Activated CD8-positive, alpha-beta memory T cell treated with anti-CD3 and anti-CD28 coated beads for 4 hours (primary cell): ENCODE results near the gene LARP4B.

Experiments
- DNase-seq, 2 donors: peaks; one replicate each; pipeline ENCODE4 v3.0.0-alpha.2; 2020; ENCODE audit warnings: low read depth in 2 of 2

LARP4B gene

DNA sequence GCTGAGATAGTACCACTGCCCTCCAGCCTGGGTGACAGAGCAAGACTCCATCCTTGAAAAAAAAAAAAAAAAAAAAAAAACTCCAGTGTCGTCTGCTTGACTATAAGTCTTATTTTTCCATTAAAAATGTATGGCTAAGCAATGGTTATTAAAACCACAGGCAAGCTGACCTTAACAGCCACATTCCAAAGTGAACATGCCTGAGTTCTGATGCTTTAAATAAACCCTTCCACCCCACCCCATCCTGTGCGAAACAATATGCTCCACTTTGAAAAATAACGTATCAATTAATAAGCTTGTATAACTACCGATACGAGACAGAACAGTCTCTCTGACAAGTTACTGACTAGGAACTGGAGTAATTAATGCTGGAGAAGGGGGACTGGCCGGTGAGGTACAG is 63.7 kb downstream of the LARP4B start:
- no peak for DNase-seq

DNA sequence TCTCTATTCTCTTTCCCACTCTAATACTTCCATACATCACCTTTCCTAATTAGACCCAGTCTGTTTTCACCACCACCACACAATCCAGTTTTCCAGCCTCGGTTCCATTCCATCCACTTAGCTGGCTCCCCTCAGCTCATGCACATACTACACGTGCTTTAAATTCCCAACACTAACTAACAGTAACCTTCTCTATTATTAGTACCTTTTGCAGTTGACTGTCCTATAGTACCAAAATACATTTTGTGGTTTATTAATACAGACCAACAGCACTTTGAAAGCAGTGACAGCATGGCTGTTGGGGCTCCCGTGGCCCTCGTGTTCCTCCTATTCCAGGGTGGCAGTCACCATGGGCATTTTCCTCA is 64.9 kb downstream of the LARP4B start:
- no peak for DNase-seq

DNA sequence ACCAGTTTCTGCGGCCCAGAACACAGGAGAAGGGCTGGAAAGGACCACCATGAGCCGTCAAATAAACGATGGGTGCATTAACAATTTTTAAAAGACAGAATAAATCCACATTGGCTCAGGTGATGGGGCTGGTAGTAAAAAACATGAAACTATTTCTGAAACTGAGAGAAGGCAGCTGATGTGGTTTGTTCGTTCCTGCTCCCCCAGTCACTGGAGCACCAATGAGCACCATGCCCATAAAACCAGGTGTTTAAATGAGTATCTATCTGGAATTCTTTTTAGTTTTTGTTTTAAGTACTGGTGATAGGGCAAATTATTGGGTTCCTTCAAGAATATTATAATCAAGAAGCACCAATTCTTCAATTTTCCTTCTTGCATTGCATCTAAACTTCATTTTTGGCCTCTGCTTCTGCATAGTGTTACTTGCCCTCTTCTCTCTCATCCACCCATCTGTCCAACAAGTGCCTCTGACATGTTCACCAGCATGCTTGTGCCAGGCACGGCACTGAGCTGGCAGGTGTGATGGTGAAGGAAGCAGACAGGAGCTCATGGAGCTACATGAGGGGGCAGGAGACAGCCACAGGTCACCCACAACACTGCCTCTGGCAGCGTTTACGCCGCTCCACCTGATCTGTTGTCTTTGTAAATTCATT is 65.5 kb downstream of the LARP4B start:
- DNase-seq: no peak

DNA sequence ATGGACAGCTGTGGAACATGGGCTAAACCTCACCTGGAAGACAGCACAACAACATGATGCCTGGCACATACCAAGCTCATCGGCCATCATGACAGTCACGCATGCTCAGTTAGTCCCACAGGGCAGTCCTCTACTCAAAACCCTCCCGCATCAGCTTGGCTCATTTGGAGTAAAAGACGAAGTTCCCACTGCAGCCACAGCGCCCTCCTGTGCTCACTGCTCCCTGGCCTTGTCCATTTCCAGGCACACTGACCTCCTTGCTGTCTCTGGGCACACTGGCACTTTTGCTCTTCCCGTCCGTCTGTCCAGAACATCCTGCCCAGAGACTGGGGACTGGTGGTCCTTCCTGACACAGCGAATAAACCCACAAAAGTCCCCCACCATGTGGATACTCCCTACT is 66.2 kb downstream of the LARP4B start:
- DNase-seq: no peak

DNA sequence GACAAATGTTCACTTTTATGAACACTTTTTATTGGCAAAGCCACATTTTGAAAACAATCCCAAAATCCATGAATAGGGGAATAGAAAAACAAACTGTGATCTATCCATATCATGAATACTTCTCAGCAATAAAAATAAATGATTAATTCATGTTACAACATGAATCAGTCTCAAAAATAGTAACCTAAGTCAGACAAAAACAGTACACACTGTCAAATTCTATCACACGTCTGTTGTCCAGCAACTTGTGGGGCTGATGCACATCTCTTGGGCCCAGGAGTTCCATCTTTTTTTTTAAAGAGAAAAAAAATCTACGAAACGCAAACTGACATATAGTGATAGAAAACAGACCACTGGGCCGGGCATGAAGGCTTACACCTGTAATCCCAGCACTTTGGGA is 71.0 kb downstream of the LARP4B start:
- no peak for DNase-seq

DNA sequence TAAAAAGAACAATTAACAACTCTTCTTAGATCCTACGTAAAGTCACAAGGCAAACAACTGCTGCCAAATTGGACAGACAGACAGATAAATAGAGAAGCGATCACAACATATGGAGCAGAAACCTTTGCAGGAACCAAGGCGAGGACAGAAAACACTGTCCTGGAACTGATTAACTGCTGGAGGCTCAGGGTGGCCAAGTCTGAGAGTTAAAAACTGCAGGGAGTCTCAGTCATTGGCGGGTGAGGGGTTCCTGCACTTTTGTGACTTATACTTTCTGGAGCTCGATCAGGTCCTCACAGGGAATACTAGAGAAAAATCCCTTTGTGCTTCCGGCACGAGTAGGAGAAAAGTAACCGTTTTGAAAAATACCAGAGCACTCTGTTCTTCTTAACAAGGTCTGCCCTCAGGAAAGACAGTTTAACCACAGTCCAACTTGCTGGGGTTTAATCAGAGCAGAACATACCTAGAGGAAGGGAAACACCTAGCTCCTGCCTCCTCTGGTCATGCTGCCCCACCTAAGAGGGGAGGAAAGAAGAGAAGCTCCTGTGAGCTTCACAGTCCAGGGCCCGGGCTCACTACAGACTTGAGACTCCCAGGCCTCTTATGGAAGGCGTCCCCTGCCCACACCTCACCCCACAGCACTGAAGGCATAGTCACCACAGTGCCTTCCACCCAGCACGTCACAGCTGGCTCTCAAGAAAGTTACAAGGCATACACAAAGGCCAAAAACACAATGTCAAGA is 74.9 kb downstream of the LARP4B start:
- DNase-seq: no peak

DNA sequence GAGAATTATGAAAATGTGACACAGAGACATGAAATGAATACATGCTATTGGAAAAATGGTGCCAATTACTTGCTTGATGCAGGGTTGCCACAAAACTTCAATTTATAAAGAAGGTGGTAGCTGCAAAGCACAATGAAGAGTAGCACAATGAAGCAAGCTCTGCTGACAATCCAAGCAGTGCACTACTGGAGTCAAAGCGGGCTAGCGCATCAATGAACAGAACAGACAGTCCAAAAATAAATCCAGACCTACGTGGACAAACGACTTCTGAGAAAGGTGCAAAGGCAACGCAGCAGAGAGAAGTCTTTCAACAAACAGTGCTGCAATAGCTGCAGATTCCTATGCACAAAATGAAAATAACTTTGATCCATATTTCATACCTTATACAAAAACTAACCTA is 75.8 kb downstream of the LARP4B start:
- DNase-seq: no peak

DNA sequence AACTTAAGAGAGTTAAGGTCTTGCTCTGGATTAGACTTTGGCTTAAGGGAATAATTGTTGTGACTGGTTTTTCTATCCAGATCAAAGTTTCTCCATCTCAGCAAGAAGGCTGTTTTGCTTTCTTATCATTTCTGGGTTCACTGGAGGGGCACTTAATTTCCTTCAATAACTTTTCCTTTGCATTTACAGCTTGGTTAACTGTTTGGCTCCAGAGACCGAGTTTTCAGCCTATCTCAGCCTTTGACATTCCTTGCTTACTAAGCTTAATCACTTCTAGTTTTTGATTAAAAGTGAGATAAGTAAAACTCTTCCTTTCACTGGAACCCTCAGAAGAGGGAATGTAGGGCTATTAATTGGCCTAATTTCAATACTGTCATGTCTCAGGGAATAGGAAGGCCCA is 76.4 kb downstream of the LARP4B start:
- DNase-seq: no peak

DNA sequence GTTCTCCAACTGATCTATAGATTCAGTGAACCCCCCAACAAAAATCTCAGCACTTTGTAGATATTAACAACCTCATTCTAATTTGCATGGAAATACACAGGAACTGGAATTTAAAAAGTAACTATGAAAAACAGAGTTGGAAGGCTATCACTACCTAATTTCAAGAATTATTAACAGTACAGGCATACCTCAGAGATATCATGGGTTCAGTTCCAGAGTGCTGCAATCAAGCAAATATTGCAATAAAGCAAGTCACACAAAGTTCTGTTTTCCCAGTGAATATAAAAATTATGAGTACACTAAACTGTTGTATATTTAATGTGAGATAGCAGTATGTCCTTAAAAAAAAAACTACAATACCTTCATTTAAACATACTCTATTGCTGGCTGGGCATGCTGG is 78.5 kb downstream of the LARP4B start:
- DNase-seq: no peak

DNA sequence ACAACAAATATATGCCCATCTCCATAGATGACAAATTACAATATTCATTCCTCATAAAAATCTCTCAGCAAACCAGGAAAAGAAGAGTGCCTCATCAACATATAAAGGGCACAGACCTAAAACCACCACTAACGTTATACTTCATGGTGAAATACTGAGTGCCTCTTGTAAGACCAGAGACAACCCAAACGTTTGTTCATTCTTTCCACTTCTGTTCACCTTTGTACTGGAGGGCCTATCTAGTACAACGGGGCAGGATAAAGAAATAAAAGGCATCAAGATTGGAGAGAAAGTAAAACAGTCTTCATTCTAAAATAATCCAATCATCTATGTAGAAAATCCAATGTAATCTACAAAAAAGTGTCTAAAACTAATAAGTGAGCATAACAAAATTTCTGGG is 79.1 kb downstream of the LARP4B start:
- DNase-seq: no peak

DNA sequence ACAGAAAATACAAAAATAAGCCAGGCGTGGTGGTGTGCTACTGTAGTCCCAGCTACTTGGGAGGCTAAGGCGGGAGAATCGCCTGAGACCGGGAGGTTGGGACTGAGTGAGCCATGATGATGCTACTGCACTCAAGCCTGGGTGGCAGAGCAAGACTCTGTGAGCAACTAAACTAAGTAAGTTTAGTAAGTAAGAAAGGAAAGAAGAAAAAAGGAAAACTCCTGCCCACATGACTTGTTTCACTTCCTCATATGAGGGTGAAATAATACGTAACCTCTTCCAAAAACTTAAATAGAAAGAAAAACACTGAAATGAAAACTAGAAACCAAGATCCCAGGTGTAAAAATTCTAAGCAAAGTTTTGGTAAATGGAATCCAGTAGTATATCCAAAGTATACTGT is 79.6 kb downstream of the LARP4B start:
- no peak for DNase-seq

DNA sequence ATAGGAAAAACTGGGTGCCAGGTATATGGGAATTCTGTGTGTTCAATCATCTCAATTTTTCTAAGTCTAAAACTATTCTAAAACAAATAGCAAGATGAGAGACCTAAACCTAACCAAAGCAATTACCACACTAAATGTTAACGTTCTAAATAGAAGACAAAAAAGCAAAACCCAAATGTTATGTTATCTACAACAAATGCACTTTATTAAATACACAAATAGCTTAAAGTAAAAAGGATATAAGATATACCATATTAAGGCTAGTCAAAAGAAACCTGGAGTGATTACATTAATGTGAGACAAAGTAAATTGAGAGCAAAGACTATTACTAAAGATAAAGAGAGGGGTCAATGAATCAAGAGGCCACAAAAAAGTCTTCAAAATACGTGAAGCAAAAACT is 81.4 kb downstream of the LARP4B start:
- DNase-seq: no peak

DNA sequence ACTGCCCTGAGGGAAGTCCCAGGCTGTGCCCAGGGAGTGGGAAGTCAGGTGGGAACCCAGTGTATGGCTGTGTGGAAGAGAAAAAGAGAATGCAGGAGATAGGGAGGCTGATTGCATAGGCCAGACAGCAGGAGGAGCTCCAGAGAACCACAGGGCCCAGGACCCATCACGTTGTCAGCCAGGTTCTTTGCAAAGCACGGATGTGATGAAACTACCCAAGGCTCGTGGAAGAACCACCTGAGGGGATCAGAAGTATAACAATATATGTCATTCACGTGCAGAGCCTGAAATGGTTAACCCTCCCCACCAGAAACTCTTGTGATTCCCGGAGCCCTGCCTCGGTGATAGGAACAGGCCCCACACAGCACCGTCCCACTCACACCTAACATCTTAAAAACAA is 83.6 kb downstream of the LARP4B start:
- DNase-seq: no peak

DNA sequence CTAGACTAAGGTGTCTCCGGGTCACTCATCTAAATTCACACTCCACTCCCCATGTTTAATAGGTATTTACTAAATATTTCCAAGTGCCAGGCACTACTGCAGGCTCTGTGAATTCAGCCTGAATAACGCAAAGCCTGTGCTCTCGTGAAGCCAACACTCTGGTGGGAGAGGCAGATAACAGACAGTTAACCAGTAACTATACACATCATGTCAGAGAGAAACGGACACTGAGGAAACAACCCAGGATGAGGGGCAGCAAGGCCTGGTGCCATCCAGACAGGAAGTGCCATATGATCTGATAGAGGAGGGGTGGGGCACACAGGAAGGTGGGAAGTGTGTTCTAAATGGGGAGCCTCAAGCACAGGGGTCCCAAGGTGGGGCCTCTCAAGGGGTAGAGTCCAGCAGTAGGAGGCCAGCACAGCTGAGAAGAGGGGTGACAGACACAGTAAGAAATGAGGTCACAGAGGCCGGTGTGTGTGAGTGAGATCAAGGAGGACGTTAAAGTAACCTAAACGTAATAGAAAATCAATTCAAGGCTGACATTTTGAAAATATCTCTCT is 85.3 kb downstream of the LARP4B start:
- DNase-seq: no peak

DNA sequence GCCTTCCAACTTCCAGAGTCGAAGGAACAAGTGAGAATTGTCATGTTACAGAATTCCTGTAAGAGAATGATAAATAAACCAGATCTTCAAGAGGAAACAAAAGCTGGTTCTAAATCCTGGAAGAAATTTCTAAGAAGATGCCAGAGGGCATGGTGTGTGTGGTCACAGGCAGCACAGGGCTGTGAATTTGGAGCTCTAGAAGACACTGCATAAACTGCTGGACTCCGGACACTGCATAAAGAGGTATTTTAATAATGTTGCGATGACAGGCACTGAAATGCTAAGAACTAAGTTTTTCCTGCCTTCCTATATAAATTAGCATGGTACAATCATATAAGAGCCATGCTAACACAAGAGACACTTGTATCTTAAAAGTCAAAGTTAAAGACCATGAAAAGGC is 86.0 kb downstream of the LARP4B start:
- DNase-seq: no peak

DNA sequence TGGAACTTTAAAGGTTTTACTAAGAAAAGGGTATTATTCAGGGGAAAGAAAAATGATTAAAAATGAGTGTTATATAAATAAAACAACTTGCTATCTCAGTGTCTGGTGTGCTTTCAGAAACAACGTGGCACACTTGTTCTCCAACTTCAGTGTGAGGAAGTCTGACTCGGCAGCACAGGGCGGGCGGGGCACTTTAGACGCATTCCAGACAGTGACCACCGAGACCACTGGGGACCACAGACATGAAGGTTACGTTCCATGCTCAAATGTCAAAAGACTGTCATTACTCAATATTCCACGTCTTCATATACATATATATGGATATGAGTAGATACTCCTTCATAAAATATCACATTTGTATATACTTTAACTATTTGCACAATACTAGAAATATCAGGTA is 87.0 kb downstream of the LARP4B start:
- DNase-seq: no peak

DNA sequence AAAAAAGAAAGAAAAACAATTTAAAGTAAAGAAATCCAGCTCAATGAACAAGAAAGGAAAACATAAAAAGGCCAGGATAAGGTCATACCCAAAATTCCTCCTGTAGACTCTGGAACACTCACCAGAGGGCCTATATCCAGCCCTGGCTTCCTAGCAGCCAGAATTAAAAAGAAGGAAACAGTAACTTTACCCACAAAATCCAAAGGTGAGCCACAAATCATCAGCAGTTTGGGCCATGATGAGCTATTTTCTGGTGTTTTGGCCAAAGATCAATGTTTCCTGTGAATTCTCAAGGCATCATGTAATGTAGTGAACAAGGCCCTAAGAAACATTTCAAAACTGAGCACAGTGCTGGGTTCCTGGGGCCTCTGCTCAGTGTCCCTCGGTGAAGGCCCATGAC is 87.8 kb downstream of the LARP4B start:
- no peak for DNase-seq

DNA sequence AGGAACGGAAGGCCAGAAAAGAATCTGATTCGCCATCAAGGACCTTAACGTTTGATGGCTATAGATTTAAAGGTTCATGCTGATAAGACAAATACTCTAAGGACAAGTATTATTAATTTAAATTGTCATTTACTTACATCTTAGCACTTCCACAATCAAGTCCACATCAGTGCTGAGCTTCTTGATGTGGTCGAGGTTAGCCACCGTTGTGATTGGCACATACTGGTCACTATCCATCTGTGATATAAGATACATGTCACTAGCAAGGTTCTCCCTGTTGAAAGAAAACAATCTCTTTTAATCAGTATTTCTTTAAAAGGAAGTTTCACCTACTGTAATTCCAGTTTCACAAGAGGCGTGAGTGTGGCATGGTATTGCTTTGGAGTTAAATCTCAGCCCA is 88.7 kb downstream of the LARP4B start:
- DNase-seq: no peak

DNA sequence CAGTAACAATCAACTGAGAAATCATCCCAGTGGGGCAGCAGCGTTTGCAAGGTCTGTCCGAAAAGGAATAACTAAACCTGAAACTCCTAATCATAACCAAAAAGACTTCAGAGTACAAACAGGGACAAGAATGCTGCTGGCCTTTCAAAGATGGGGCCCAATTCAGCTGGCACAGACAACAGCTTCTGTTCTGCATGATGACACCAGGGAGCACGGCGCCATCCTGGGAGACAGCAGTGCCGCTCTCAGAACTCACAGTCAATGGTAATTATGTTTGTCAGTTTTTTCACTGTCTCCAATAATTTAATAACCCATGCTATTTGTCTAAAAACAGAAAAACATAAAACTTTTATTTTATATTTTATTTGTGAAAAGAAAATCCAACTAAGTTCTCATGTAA is 90.0 kb downstream of the LARP4B start:
- DNase-seq: no peak

DNA sequence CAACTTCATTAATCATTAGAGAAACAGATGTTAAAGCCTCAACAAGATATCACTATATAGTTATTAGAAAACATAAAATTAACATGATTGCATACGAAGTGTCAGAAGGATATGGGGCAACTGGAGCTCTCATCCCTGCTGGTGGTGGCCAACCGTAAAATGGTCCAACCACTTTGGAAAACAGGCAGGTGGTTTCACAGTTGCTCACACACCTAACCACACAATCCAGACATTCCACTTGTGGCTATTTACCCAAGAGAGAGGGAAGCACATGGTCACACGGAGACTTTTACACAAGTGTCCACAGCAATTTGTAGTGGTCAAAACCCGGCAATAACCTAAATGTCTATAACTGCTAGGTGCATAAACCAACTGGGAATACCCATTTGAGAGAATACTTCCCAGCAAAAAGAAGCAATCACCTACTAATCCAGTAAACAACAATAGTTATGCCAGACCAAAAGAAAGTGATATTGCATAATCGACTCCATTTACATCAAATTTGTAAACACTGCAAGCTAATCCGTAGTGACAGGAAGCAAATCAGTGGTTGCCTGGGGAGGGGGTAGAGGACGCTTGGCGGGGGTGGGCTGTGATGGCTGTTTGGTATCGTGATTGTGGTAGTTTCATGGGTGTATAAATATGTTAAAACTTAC is 91.8 kb downstream of the LARP4B start:
- DNase-seq: no peak

DNA sequence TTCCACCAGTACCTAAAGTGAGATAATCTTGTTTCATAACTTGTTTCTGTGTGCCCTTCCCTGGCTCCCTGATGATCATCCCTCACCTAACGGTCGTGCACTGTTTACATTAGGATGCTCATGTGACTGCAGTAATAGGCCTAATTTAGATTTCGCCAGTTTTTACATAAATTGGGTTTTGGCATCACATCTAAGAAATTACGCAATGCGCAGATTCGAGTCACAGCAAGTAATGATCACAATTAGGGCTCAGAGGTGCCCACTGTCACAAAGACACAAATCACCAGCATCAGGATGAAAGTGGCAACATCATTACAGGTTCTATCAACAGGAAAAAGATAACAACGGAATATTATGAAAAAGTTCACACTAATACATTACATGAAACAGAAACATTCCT is 94.7 kb downstream of the LARP4B start:
- no peak for DNase-seq

DNA sequence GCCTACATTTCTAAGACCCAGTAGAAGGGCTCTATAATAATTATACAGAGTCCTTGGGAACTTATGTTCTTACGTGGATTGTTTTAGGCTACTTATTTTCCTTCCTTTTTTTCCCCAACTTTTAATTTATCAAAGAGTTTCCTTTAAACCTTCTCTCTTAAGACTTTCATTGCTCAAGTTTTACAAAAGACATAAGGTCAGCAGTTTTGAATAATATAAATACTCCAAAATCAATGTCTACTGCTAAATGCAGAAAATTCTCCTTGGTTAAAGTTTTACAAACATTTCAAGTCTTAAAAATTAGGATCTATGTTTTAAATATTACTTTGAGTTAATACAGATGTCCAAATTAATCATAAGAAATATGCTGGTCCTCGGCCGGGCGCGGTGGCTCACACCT is 97.0 kb downstream of the LARP4B start:
- no peak for DNase-seq

DNA sequence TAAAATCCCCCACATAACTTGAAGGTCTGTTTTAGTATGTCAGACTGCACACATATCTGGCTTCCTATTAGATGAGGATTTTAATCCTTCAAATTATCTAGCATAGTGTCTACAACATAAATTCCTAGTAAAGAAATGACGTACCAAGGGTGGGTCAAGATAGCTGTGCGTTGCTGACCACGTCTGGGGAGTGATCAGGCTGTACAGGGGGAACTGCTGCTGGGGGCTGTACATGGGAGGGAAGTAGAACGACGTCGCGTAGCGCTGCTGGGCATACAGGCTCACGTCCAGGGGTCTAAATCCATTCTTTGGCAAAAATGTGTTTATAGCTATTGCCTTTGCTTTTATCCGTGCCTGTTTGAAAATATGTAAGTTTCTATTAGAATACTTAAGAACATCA is 102.3 kb downstream of the LARP4B start:
- no peak for DNase-seq
